ENCODE measurements around the gene MGARP.

MGARP gene

GRCh38 chr4:139301821-139302611 is 22.0 kb upstream of the MGARP start, which contains the start of gene NDUFC1:
NDUFC1 (minus strand) TSS chr4:139302477; CDS start chr4:139295798, 6,679 bp downstream.
- Mint-ChIP-seq H3K27me3 (no peaks in the 10 kb centered on the region), H3K36me3 (ENCODE audit: low read depth) (peaks cover 46% of the 10 kb centered on the region), H3K4me1 (peaks cover 69% of the 10 kb centered on the region), H3K27ac (peak within 1 kb of the TSS; percentile 100), H3K9me3 (no peaks in the 10 kb centered on the region), H3K4me3 (peak within 1 kb of the TSS; percentile 100)
- peak; percentile 42 for ATAC-seq
- peak; percentile 62 for DNase-seq

- H3K27me3 Mint-ChIP-seq = no peaks in the 10 kb centered on the region
- H3K27ac Mint-ChIP-seq = peak within 1 kb of the TSS; percentile 100
- H3K4me1 Mint-ChIP-seq = peaks cover 68% of the 10 kb centered on the region
- H3K36me3 Mint-ChIP-seq (ENCODE audit: low read depth) = peaks cover 38% of the 10 kb centered on the region
- no peaks in the 10 kb centered on the region for H3K9me3 Mint-ChIP-seq
- DNase-seq (peak; percentile 97), ATAC-seq (peak; percentile 93)
- H3K4me3 Mint-ChIP-seq = peak within 1 kb of the TSS; percentile 100
Measured at GRCh38 chr4:139301113-139301820, 21.2 kb upstream of the MGARP start, which contains the start of gene NAA15. NAA15 (plus strand) TSS chr4:139301505; CDS start chr4:139301778, 273 bp downstream.

- peak overlapping the region; percentile 100 for H3K4me3 Mint-ChIP-seq
- no peaks in the 10 kb centered on the region for H3K9me3 Mint-ChIP-seq
- peak; percentile 52 for ATAC-seq
- DNase-seq = peak; percentile 23
- H3K27ac Mint-ChIP-seq = peak overlapping the region; percentile 100
- H3K27me3 Mint-ChIP-seq = no peaks in the 10 kb centered on the region
- peaks cover 34% of the 10 kb centered on the region for H3K36me3 Mint-ChIP-seq (ENCODE audit: low read depth)
- peaks cover 69% of the 10 kb centered on the region for H3K4me1 Mint-ChIP-seq
Measured at GRCh38 chr4:139300431-139301112, 20.5 kb upstream of the MGARP start.

- DNase-seq (no peak), ATAC-seq (no peak)
- peaks cover 27% of the 10 kb centered on the region for H3K36me3 Mint-ChIP-seq (ENCODE audit: low read depth)
- H3K4me1 Mint-ChIP-seq = peaks cover 63% of the 10 kb centered on the region
- H3K27me3 Mint-ChIP-seq = no peaks in the 10 kb centered on the region
- H3K4me3 Mint-ChIP-seq = peak overlapping the region; percentile 100
- peak overlapping the region; percentile 100 for H3K27ac Mint-ChIP-seq
- H3K9me3 Mint-ChIP-seq = no peaks in the 10 kb centered on the region
Measured at GRCh38 chr4:139299536-139299935, 19.5 kb upstream of the MGARP start.

- ATAC-seq (no peak), DNase-seq (no peak)
- H3K4me1 Mint-ChIP-seq = peaks cover 50% of the 10 kb centered on the region
- no peak overlapping the region for H3K27ac Mint-ChIP-seq
- H3K4me3 Mint-ChIP-seq = no peak overlapping the region
- H3K9me3 Mint-ChIP-seq = no peaks in the 10 kb centered on the region
- H3K27me3 Mint-ChIP-seq = no peaks in the 10 kb centered on the region
- peaks cover 22% of the 10 kb centered on the region for H3K36me3 Mint-ChIP-seq (ENCODE audit: low read depth)
Measured at GRCh38 chr4:139297001-139297410, 17.0 kb upstream of the MGARP start.

GRCh38 chr4:139295942-139296299 is 15.9 kb upstream of the MGARP start:
- Mint-ChIP-seq H3K9me3 (no peaks in the 10 kb centered on the region), H3K27me3 (no peaks in the 10 kb centered on the region), H3K27ac (peak overlapping the region; percentile 99), H3K4me1 (peaks cover 45% of the 10 kb centered on the region), H3K36me3 (ENCODE audit: low read depth) (peaks cover 19% of the 10 kb centered on the region), H3K4me3 (peak overlapping the region; percentile 98)
- peak; percentile 17 for ATAC-seq
- DNase-seq = no peak

- peak; percentile 99 for DNase-seq
- Mint-ChIP-seq H3K9me3 (no peaks in the 10 kb centered on the region), H3K27ac (peak overlapping the region; percentile 99), H3K27me3 (no peaks in the 10 kb centered on the region), H3K4me3 (peak overlapping the region; percentile 98), H3K36me3 (ENCODE audit: low read depth) (peaks cover 20% of the 10 kb centered on the region), H3K4me1 (peaks cover 41% of the 10 kb centered on the region)
- peak; percentile 97 for ATAC-seq
Measured at GRCh38 chr4:139295206-139295941, 15.3 kb upstream of the MGARP start.

- Mint-ChIP-seq H3K4me1 (no peaks in the 10 kb centered on the region), H3K36me3 (ENCODE audit: low read depth) (peaks cover 24% of the 10 kb centered on the region), H3K27me3 (peaks cover under 1% of the 10 kb centered on the region), H3K27ac (no peak overlapping the region), H3K4me3 (no peak overlapping the region), H3K9me3 (peaks cover 5% of the 10 kb centered on the region)
- DNase-seq (no peak), ATAC-seq (no peak)
Measured at GRCh38 chr4:139286186-139286698, 6.2 kb upstream of the MGARP start.

GRCh38 chr4:139282721-139283075 is 2.7 kb upstream of the MGARP start:
- no peak for ATAC-seq
- peaks cover 30% of the 10 kb centered on the region for H3K27me3 Mint-ChIP-seq
- peaks cover 17% of the 10 kb centered on the region for H3K4me1 Mint-ChIP-seq
- H3K36me3 Mint-ChIP-seq (ENCODE audit: low read depth) = peaks cover 9% of the 10 kb centered on the region
- no peak for DNase-seq
- no peak overlapping the region for H3K4me3 Mint-ChIP-seq
- H3K9me3 Mint-ChIP-seq = peaks cover 5% of the 10 kb centered on the region
- no peak overlapping the region for H3K27ac Mint-ChIP-seq

- Mint-ChIP-seq H3K4me1 (peaks cover 17% of the 10 kb centered on the region), H3K9me3 (peaks cover 5% of the 10 kb centered on the region), H3K36me3 (ENCODE audit: low read depth) (peaks cover 8% of the 10 kb centered on the region), H3K27ac (no peak overlapping the region), H3K4me3 (no peak overlapping the region), H3K27me3 (peaks cover 34% of the 10 kb centered on the region)
- ATAC-seq (no peak), DNase-seq (no peak)
Measured at GRCh38 chr4:139282065-139282720, 2.2 kb upstream of the MGARP start.

GRCh38 chr4:139278912-139279759 is 889 bp downstream of the MGARP start:
- ATAC-seq = no peak
- peak; percentile 13 for DNase-seq
- H3K4me1 Mint-ChIP-seq = peaks cover 17% of the 10 kb centered on the region

GRCh38 chr4:139278485-139278884 is 1.5 kb downstream of the MGARP start:
- ATAC-seq = no peak
- Mint-ChIP-seq H3K27me3 (peaks cover 49% of the 10 kb centered on the region), H3K27ac (no peak overlapping the region), H3K4me3 (peak overlapping the region; percentile 71), H3K36me3 (ENCODE audit: low read depth) (no peaks in the 10 kb centered on the region), H3K9me3 (no peaks in the 10 kb centered on the region), H3K4me1 (peaks cover 17% of the 10 kb centered on the region)
- DNase-seq = no peak

More at GRCh38 chr4:139278912-139279759, 889 bp downstream of the MGARP start:
- Mint-ChIP-seq H3K27ac (no peak overlapping the region), H3K4me3 (peak overlapping the region; percentile 71), H3K36me3 (ENCODE audit: low read depth) (no peaks in the 10 kb centered on the region), H3K9me3 (no peaks in the 10 kb centered on the region), H3K27me3 (peaks cover 49% of the 10 kb centered on the region)

GRCh38 chr4:139275281-139275735 is 4.7 kb downstream of the MGARP start:
- Mint-ChIP-seq H3K36me3 (ENCODE audit: low read depth) (no peaks in the 10 kb centered on the region), H3K4me1 (peaks cover 17% of the 10 kb centered on the region), H3K27ac (no peak overlapping the region), H3K27me3 (peaks cover 41% of the 10 kb centered on the region), H3K4me3 (no peak overlapping the region), H3K9me3 (no peaks in the 10 kb centered on the region)
- ATAC-seq (no peak), DNase-seq (no peak)

All from activated naive CD8-positive, alpha-beta T cell treated with anti-CD3 and anti-CD28 coated beads, Interleukin-2, amount 50 U/mL, for 24 hours (primary cell).